AG10803 (cell line): ENCODE results near the gene PKD1L1.

Source experiments
- DNase-seq: peaks from one replicate; pipeline ENCODE4 v3.0.0; 2010; ENCODE audit warnings: low read depth
- H3K4me3 ChIP-seq: 2 replicates; pipeline ENCODE4 v1.5.1; 2011; ENCODE audit warnings: mild to moderate bottlenecking, low read length, control low read depth
- TF ChIP-seq, protein P1 (sequence below): conservative IDR thresholded peaks from 2 replicates; pipeline ENCODE4 v1.5.1; 2011; ENCODE audit warnings: mild to moderate bottlenecking, low read length, control low read depth, inconsistent platforms

The PKD1L1 gene

DNA sequence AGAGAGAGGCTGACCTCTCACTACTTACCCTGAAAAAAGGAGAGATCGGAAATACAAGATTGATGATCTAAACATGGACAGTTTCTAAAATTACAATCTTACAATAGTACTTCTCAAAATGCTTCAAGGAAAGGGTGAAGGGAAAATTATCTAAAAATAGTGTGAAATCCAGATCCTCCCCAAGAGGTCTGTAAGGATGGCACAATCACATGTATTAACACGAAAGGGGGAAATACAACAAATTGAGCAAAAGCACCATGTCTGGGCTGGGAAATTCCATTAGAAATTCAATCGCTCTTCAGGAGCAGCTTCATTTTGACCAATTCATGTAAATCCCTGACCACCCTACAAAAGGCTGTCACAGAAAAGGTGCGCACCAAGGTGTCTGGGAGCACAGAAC, 67.0 kb downstream of the PKD1L1 start:
- DNase-seq, result no peak
- no peak overlapping the region for H3K4me3 ChIP-seq
- TF ChIP-seq, protein P1, sequence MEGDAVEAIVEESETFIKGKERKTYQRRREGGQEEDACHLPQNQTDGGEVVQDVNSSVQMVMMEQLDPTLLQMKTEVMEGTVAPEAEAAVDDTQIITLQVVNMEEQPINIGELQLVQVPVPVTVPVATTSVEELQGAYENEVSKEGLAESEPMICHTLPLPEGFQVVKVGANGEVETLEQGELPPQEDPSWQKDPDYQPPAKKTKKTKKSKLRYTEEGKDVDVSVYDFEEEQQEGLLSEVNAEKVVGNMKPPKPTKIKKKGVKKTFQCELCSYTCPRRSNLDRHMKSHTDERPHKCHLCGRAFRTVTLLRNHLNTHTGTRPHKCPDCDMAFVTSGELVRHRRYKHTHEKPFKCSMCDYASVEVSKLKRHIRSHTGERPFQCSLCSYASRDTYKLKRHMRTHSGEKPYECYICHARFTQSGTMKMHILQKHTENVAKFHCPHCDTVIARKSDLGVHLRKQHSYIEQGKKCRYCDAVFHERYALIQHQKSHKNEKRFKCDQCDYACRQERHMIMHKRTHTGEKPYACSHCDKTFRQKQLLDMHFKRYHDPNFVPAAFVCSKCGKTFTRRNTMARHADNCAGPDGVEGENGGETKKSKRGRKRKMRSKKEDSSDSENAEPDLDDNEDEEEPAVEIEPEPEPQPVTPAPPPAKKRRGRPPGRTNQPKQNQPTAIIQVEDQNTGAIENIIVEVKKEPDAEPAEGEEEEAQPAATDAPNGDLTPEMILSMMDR, result no peak

DNA sequence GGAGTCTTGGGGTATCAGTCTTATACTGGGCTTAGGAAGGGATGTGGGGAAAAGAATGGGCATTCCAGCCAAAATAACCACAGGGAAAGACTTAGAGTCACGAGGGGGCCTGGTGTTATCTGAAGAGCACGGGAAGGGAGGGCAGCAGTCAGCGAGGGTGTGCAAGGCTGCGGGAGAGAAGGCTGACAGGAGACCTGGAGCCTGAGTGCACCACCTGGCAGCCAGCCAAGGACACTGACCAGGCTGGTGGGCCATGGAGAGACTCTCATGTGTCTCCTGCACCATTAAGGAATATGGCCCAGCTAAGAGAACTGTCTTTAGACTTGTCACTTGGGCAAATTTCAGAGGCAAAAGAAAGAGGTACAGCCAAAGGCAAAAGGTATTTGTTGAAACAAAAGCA, 69.6 kb downstream of the PKD1L1 start:
- no peak overlapping the region for H3K4me3 ChIP-seq
- DNase-seq, result no peak
- TF ChIP-seq, protein P1, result no peak

DNA sequence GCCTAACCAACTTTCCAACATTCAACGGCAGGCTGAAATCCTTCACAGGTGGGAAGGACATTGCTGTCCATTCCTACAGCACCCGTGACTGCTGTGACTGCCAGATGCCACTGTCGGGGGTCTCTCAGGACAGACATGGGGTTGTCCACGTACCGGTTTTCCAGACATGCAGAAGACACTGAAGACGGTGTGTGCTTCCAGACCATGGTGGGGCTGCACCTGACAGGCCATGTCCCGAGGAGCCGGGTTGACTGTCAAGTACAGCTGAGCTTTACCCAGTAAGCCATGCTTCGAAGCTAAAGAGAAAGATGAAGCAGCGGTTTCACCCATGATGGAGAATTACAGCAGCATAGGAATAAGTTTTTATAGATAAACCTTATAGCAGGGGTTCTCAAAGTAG, 70.9 kb downstream of the PKD1L1 start:
- TF ChIP-seq, protein P1, result no peak
- no peak overlapping the region for H3K4me3 ChIP-seq
- no peak for DNase-seq

DNA sequence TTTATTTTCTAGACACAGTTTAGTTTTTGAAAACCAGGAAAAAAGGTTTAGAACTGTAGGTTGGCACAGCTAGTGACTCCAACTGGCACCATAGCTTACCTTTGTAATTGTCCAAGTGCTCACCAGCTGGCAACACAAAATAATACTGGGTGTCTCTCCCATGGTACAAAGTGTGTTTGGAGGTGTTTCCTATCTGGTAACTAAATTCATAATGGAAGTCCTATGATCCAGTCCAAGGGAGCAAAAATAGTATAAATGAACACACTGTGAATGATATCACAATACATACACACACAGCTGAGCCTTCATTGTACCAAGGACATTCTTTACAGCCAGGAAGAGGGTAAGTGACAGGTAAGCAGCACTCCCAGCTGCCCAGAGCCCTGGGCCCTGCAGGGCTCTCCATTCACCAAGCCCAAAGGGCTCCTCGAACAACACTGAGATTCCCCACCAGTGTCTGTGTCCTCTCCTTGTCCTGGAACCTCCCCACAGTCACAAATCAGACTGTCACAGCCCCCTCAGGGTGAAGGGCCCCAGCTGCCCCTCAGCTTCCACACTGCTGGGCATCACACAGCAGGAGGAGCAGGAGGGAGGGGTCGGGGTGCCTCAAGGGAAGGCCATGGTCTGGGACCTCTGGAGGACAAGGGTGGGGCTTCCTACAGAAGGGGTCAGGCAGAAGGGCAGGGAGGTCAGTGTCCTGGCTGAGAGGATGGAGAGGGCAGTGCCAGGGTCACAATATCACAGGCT, 72.1 kb downstream of the PKD1L1 start:
- no peak for DNase-seq
- H3K4me3 ChIP-seq, result no peak overlapping the region
- TF ChIP-seq, protein P1, result no peak

DNA sequence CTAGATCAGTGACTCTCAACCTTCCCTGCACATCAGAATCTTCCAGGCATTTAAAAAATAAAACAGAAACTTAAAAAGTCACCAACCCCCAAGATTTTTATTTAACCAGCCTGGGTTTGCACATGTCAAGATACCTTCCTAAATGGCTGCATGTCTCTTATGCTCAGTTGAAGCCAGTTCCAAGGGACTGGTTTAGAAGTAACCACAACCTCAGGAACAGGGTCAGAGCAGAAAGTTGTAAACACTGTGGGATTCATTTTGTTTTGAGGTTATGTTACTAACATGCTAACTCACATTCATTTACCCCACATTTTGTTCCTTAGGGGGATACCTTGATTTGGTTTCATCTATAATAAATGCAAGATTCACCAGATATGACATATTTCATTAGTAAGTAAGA, 72.9 kb downstream of the PKD1L1 start:
- TF ChIP-seq, protein P1, result no peak
- no peak overlapping the region for H3K4me3 ChIP-seq
- no peak for DNase-seq

DNA sequence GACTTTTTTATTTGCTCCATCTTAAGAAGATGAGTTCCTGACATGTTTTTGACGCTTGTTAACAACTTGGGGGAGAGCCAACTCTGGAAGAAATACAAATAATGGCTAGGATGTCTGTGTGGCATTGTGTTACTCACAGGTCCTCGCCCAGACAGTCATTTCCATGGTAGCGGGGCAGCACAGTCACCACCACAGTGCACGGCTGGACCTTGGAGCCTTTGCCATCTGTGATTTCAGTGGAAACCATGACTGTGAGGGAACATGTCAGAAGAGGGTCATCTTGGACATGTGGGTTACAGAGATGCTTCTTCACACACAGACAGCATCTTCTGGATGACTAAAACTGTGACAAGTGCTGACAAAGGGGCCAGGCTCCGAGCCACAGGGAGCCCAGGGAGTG, 74.5 kb downstream of the PKD1L1 start:
- peak; percentile 72 for DNase-seq
- TF ChIP-seq, protein P1, result no peak
- no peak overlapping the region for H3K4me3 ChIP-seq

DNA sequence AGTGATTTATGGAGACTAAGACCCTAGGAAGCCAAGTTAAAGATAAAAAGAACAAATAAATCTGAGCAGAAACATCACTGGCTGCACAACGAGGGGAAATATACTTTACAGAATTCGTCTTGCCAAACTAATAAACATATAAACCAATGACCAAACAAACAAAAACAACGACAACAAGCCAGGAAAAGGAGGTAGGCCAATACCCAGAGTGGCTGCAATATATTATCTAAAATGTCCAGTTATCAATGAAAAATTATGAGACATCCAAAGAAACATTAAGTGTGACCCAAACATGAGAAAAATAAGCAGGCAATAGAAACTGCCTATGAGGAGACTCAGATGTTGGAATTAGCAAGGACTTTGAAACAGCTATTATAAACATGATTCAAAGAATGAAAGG, 81.0 kb downstream of the PKD1L1 start:
- TF ChIP-seq, protein P1, result no peak
- no peak for DNase-seq
- no peak overlapping the region for H3K4me3 ChIP-seq
